NB4 (cell line): Measurements from ENCODE around the gene RSBN1.

Experiments
- MYC ChIP-seq: IDR thresholded peaks from 2 replicates; pipeline ENCODE4 v1.6.1; 2011; ENCODE audit warnings: low read depth, low read length
- POLR2A ChIP-seq: IDR thresholded peaks from 2 replicates; pipeline ENCODE4 v1.6.1; 2011; ENCODE audit warnings: mild to moderate bottlenecking; ENCODE audit not compliant: insufficient read length; ENCODE audit errors: extremely low read depth
- TF ChIP-seq, protein P1 (sequence below): IDR thresholded peaks from one replicate; pipeline ENCODE4 v1.5.1; 2012; ENCODE audit warnings: low read depth, low read length

DNA sequence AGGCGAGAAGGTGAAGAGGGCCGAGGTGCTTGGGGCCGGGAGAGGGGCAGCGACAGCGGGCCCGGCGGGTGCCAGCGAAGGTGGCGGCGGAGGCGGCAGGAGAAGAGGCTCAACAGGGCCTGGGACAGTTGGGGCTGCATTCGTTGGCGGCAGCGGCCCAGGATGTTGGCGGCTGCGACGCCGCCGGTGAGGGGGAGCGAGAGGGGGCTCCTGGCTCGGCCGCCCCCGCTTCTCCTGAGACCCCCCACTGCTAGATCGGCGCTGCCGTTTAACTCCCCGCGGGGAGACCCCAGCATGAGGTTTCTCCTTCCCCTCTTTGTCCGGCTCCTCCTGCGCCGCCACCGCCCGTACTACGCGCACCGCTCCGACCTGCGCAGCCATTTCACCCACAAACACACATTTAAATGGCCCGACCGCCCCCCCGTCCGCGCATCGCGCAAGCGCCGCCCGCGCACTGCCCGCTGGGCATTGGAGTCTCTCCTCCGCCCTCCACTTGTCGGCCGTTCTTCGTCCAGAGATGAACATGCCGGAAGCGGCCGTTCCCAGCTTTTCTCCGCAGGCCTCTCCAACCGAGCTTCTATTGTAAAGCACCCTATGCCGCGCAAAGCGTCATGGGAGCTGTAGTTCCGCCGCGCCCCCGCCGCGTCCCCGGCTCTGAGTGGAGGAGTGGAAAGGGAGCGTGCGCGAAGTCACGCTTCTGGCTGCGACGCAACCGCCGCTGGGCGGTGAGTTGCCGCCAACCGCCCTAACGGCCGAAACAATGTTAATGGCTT lies at the start of gene RSBN1:
- TF ChIP-seq, protein P1, sequence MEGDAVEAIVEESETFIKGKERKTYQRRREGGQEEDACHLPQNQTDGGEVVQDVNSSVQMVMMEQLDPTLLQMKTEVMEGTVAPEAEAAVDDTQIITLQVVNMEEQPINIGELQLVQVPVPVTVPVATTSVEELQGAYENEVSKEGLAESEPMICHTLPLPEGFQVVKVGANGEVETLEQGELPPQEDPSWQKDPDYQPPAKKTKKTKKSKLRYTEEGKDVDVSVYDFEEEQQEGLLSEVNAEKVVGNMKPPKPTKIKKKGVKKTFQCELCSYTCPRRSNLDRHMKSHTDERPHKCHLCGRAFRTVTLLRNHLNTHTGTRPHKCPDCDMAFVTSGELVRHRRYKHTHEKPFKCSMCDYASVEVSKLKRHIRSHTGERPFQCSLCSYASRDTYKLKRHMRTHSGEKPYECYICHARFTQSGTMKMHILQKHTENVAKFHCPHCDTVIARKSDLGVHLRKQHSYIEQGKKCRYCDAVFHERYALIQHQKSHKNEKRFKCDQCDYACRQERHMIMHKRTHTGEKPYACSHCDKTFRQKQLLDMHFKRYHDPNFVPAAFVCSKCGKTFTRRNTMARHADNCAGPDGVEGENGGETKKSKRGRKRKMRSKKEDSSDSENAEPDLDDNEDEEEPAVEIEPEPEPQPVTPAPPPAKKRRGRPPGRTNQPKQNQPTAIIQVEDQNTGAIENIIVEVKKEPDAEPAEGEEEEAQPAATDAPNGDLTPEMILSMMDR = no peak
- peak; percentile 70 for TF ChIP-seq POLR2A
- peak; percentile 56; the same call in 1 of the 2 replicates for TF ChIP-seq MYC
